CD4-positive, CD25-positive, alpha-beta regulatory T cell (primary cell): ENCODE measurements around the gene ROBO1. TPM values are rescaled to one million over a fixed set of nuclear protein-coding genes. Genes with fewer than 3 reads are reported as not detected.

ENCODE experiments used
- ATAC-seq, 2 donors: fragments of 150-1000 bp; cut with Tn5 transposase; one replicate each; pipeline ENCODE4 v1.10.0; 2021; ENCODE audit warnings: low read depth in 2 of 2, moderate number of reproducible peaks in 2 of 2, moderate library complexity in 1 of 2
- DNase-seq, 3 donors: peaks; one replicate each; pipeline versions ENCODE4 v3.0.0 to v3.0.0-alpha.2; 2012 to 2022; ENCODE audit warnings: mixed read lengths in 1 of 3
- H3K27ac ChIP-seq: one replicate; pipeline ENCODE4 v1.7.0; 2013; ENCODE audit warnings: mild to moderate bottlenecking, low read length; ENCODE audit not compliant: insufficient read depth, poor library complexity, severe bottlenecking
- H3K27me3 ChIP-seq: one replicate; pipeline ENCODE4 v1.7.0; 2013; ENCODE audit warnings: low read length; ENCODE audit not compliant: control insufficient read depth, insufficient read depth
- H3K36me3 ChIP-seq: one replicate; pipeline ENCODE4 v1.7.0; 2013; ENCODE audit warnings: mild to moderate bottlenecking, low read length, moderate library complexity; ENCODE audit not compliant: control insufficient read depth, insufficient read depth
- H3K4me1 ChIP-seq: 2 replicates; pipeline ENCODE4 v1.7.0; 2013; ENCODE audit warnings: mild to moderate bottlenecking, low read length; ENCODE audit not compliant: insufficient read depth, control insufficient read depth, poor library complexity, severe bottlenecking
- H3K4me3 ChIP-seq: one replicate; pipeline ENCODE4 v1.7.0; 2013; ENCODE audit warnings: low read depth, mild to moderate bottlenecking, low read length, moderate library complexity
- H3K9me3 ChIP-seq, 2 experiments: 1 replicate in 1 of 2; 2 replicates in 1 of 2; pipeline ENCODE4 v1.7.0; 2013; ENCODE audit warnings: low read length in 2 of 2, mild to moderate bottlenecking in 1 of 2, moderate library complexity in 1 of 2; ENCODE audit not compliant: control insufficient read depth in 2 of 2
- H3K27ac Mint-ChIP-seq, 3 donors: one replicate each; pipeline ENCODE4 v1.8.0; 2020 to 2022; ENCODE audit warnings: mild to moderate bottlenecking in 3 of 3, mixed read lengths in 3 of 3, moderate library complexity in 2 of 3
- H3K27me3 Mint-ChIP-seq: one replicate; pipeline ENCODE4 v1.8.0; 2022; ENCODE audit warnings: mild to moderate bottlenecking, mixed read lengths
- H3K36me3 Mint-ChIP-seq: one replicate; pipeline ENCODE4 v1.8.0; 2020; ENCODE audit warnings: mixed read lengths
- H3K4me1 Mint-ChIP-seq, 4 donors: one replicate each; pipeline ENCODE4 v1.8.0; 2020 to 2022; ENCODE audit warnings: mixed read lengths in 4 of 4, mild to moderate bottlenecking in 1 of 4
- H3K4me3 Mint-ChIP-seq, 4 donors: one replicate each; pipeline ENCODE4 v1.8.0; 2020 to 2022; ENCODE audit warnings: mild to moderate bottlenecking in 4 of 4, mixed read lengths in 4 of 4, moderate library complexity in 3 of 4
- H3K9me3 Mint-ChIP-seq, 7 donors: one replicate each; pipeline ENCODE4 v1.8.0; 2020 to 2022; ENCODE audit warnings: mixed read lengths in 7 of 7, mild to moderate bottlenecking in 3 of 7, moderate library complexity in 2 of 7
- polyA plus RNA-seq, 4 donors: library from polyadenylated mRNA; unstranded; fragments of 300-500 nt; fragmentation: Illumina TruSeq; gene quantifications; one replicate each; pipeline ENCODE4 v1.2.3, GENCODE V29; 2021
- total RNA-seq: library from RNA; stranded (reverse); gene quantifications from one replicate; pipeline ENCODE4 v1.2.3, GENCODE V29; 2022

The ROBO1 gene
- total and polyA plus RNA-seq, 5 donors from 2014 or later, result not detected

- H3K27ac Mint-ChIP-seq, result no peak overlapping the region
- Histone ChIP-seq H3K27ac (no peak overlapping the region), H3K4me3 (no peak overlapping the region), H3K9me3 (peaks cover 0 to 6% of the 10 kb centered on the region in 2 experiments), H3K36me3 (no peaks in the 10 kb centered on the region), H3K4me1 (no peaks in the 10 kb centered on the region), H3K27me3 (no peaks in the 10 kb centered on the region)
- H3K36me3 Mint-ChIP-seq, result no peaks in the 10 kb centered on the region
- no peak for DNase-seq
- H3K9me3 Mint-ChIP-seq, result peaks cover 3 to 23% (median 9%) of the 10 kb centered on the region in 7 donors
- H3K4me1 Mint-ChIP-seq, result no peaks in the 10 kb centered on the region
- no peak for ATAC-seq
- no peak overlapping the region for H3K4me3 Mint-ChIP-seq
- H3K27me3 Mint-ChIP-seq, result no peaks in the 10 kb centered on the region
These were observed 704.2 kb downstream of the ROBO1 start for GRCh38 chr3:79063624-79064023.

GRCh38 chr3:79057756-79058155 lies 710.0 kb downstream of the ROBO1 start:
- Histone ChIP-seq H3K27ac (no peak overlapping the region), H3K27me3 (no peaks in the 10 kb centered on the region), H3K4me1 (no peaks in the 10 kb centered on the region), H3K9me3 (peaks cover 1 to 25% of the 10 kb centered on the region in 2 experiments), H3K36me3 (no peaks in the 10 kb centered on the region), H3K4me3 (no peak overlapping the region)
- ATAC-seq, result no peak
- Mint-ChIP-seq H3K4me3 (no peak overlapping the region), H3K27ac (no peak overlapping the region), H3K4me1 (no peaks in the 10 kb centered on the region), H3K36me3 (no peaks in the 10 kb centered on the region), H3K9me3 (peaks cover 4 to 46% (median 15%) of the 10 kb centered on the region in 7 donors), H3K27me3 (no peaks in the 10 kb centered on the region)
- DNase-seq, result no peak

- H3K4me1 ChIP-seq, result no peaks in the 10 kb centered on the region
- no peak overlapping the region for H3K4me3 ChIP-seq
- Mint-ChIP-seq H3K4me1 (no peaks in the 10 kb centered on the region), H3K36me3 (no peaks in the 10 kb centered on the region), H3K9me3 (peaks cover 1 to 51% (median 10%) of the 10 kb centered on the region in 7 donors), H3K4me3 (no peak overlapping the region), H3K27me3 (no peaks in the 10 kb centered on the region), H3K27ac (no peak overlapping the region)
- peaks cover 1 to 33% of the 10 kb centered on the region in 2 experiments for H3K9me3 ChIP-seq
- H3K36me3 ChIP-seq, result no peaks in the 10 kb centered on the region
- H3K27ac ChIP-seq, result no peak overlapping the region
- DNase-seq (no peak), ATAC-seq (no peak)
- H3K27me3 ChIP-seq, result no peaks in the 10 kb centered on the region
These were observed 711.3 kb downstream of the ROBO1 start for GRCh38 chr3:79056498-79056897.

GRCh38 chr3:79052054-79052681 lies 715.6 kb downstream of the ROBO1 start:
- no peaks in the 10 kb centered on the region for H3K36me3 ChIP-seq
- Mint-ChIP-seq H3K27ac (no peak overlapping the region), H3K9me3 (peaks cover 1 to 64% (median 18%) of the 10 kb centered on the region in 7 donors), H3K4me1 (no peaks in the 10 kb centered on the region), H3K4me3 (no peak overlapping the region), H3K36me3 (no peaks in the 10 kb centered on the region), H3K27me3 (peaks cover 4% of the 10 kb centered on the region)
- ATAC-seq (no peak), DNase-seq (no peak)
- H3K4me1 ChIP-seq, result no peaks in the 10 kb centered on the region
- peaks cover 1 to 22% of the 10 kb centered on the region in 2 experiments for H3K9me3 ChIP-seq
- no peak overlapping the region for H3K27ac ChIP-seq
- no peak overlapping the region for H3K4me3 ChIP-seq
- H3K27me3 ChIP-seq, result no peaks in the 10 kb centered on the region

GRCh38 chr3:79047581-79047980 lies 720.2 kb downstream of the ROBO1 start:
- Histone ChIP-seq H3K9me3 (peaks cover 0 to 6% of the 10 kb centered on the region in 2 experiments), H3K4me3 (no peak overlapping the region), H3K4me1 (no peaks in the 10 kb centered on the region), H3K27ac (no peak overlapping the region), H3K27me3 (no peaks in the 10 kb centered on the region), H3K36me3 (no peaks in the 10 kb centered on the region)
- DNase-seq, result no peak
- H3K9me3 Mint-ChIP-seq, result peaks cover 0 to 42% (median 15%) of the 10 kb centered on the region in 7 donors
- no peak overlapping the region for H3K4me3 Mint-ChIP-seq
- no peak overlapping the region for H3K27ac Mint-ChIP-seq
- H3K4me1 Mint-ChIP-seq, result no peaks in the 10 kb centered on the region
- H3K27me3 Mint-ChIP-seq, result peaks cover 4% of the 10 kb centered on the region
- H3K36me3 Mint-ChIP-seq, result no peaks in the 10 kb centered on the region
- ATAC-seq, result no peak

- no peak for DNase-seq
- Histone ChIP-seq H3K4me1 (no peaks in the 10 kb centered on the region), H3K27me3 (no peaks in the 10 kb centered on the region), H3K36me3 (no peaks in the 10 kb centered on the region), H3K27ac (no peak overlapping the region), H3K9me3 (no peaks in the 10 kb centered on the region), H3K4me3 (no peak overlapping the region)
- no peak overlapping the region for H3K27ac Mint-ChIP-seq
- no peak overlapping the region for H3K4me3 Mint-ChIP-seq
- H3K9me3 Mint-ChIP-seq, result peaks cover 0 to 18% (median 7%) of the 10 kb centered on the region in 7 donors
- H3K27me3 Mint-ChIP-seq, result no peaks in the 10 kb centered on the region
- ATAC-seq, result no peak
- H3K36me3 Mint-ChIP-seq, result no peaks in the 10 kb centered on the region
- H3K4me1 Mint-ChIP-seq, result no peaks in the 10 kb centered on the region
These were observed 726.2 kb downstream of the ROBO1 start for GRCh38 chr3:79041621-79042020.

GRCh38 chr3:79040701-79041100 lies 727.1 kb downstream of the ROBO1 start:
- ATAC-seq (no peak), DNase-seq (no peak)
- no peak overlapping the region for H3K4me3 Mint-ChIP-seq
- peaks cover 0 to 13% (median 5%) of the 10 kb centered on the region in 7 donors for H3K9me3 Mint-ChIP-seq
- H3K27me3 Mint-ChIP-seq, result no peaks in the 10 kb centered on the region
- no peaks in the 10 kb centered on the region for H3K4me1 ChIP-seq
- H3K36me3 ChIP-seq, result no peaks in the 10 kb centered on the region
- no peaks in the 10 kb centered on the region for H3K27me3 ChIP-seq
- H3K27ac Mint-ChIP-seq, result no peak overlapping the region
- H3K4me1 Mint-ChIP-seq, result no peaks in the 10 kb centered on the region
- no peak overlapping the region for H3K27ac ChIP-seq
- no peaks in the 10 kb centered on the region for H3K9me3 ChIP-seq
- H3K4me3 ChIP-seq, result no peak overlapping the region
- no peaks in the 10 kb centered on the region for H3K36me3 Mint-ChIP-seq

- DNase-seq (no peak), ATAC-seq (no peak)
- no peaks in the 10 kb centered on the region for H3K4me1 ChIP-seq
- H3K27me3 ChIP-seq, result no peaks in the 10 kb centered on the region
- Mint-ChIP-seq H3K4me3 (no peak overlapping the region), H3K27ac (no peak overlapping the region), H3K27me3 (no peaks in the 10 kb centered on the region), H3K36me3 (no peaks in the 10 kb centered on the region), H3K4me1 (no peaks in the 10 kb centered on the region), H3K9me3 (peaks cover 0 to 13% (median 5%) of the 10 kb centered on the region in 7 donors)
- no peaks in the 10 kb centered on the region for H3K9me3 ChIP-seq
- H3K27ac ChIP-seq, result no peak overlapping the region
- no peak overlapping the region for H3K4me3 ChIP-seq
- no peaks in the 10 kb centered on the region for H3K36me3 ChIP-seq
These were observed 727.7 kb downstream of the ROBO1 start for GRCh38 chr3:79040091-79040490.
